T-cell (primary cell): ENCODE data around the gene LRRC8A. TPM values are rescaled to one million over a fixed set of nuclear protein-coding genes. Genes with fewer than 3 reads are reported as not detected.
"Not testable (repeated sequence)": the region's sequence is repeated elsewhere in the genome, so short reads cannot be mapped to it uniquely, and the experiment has no call there.

ENCODE experiments used
- ATAC-seq, 4 experiments: fragments of 200-7000 bp in 3 of 4; fragments of 150-1000 bp in 1 of 4; cut with Tn5 transposase; replicated peaks in 1 of 4; 1 replicate in 3 of 4; 2 replicates in 1 of 4; pipeline ENCODE4 v1.10.0; 2021; ENCODE audit warnings: moderate library complexity in 3 of 4, mild to moderate bottlenecking in 2 of 4, moderate number of reproducible peaks in 1 of 4
- CTCF ChIA-PET, 2 donors: fragments of 300-600 bp; sonication (Branson Sonifier 250); formaldehyde crosslinking; loops; one replicate each; lab custom pipeline; 2022; ENCODE audit warnings: antibody characterized with exemption in 2 of 2; lab: Charles Lee
- POLR2A ChIA-PET, 2 donors: fragments of 300-600 bp; sonication (Branson Sonifier 250); formaldehyde crosslinking; loops; one replicate each; lab custom pipeline; 2022; ENCODE audit warnings: antibody characterized with exemption in 2 of 2; lab: Charles Lee
- DNase-seq, 35 experiments: peaks; one replicate each; pipeline versions ENCODE4 v3.0.0 to v3.0.0-alpha.2; 2013 to 2023
- H3K27ac ChIP-seq: one replicate; pipeline ENCODE4 v1.5.1; 2013; ENCODE audit warnings: low read length
- H3K27me3 ChIP-seq, 2 experiments: replicated peaks in 1 of 2; 1 replicate in 1 of 2; 2 replicates in 1 of 2; pipeline versions ENCODE4 v1.6.1 to v1.7.0; 2013; ENCODE audit warnings: low read length in 1 of 2, mixed read lengths in 1 of 2; ENCODE audit not compliant: control insufficient read depth in 2 of 2, insufficient read depth in 2 of 2; ENCODE audit errors: extremely low read depth in 1 of 2
- H3K36me3 ChIP-seq, 2 donors: 1 replicate in 1 of 2; 2 replicates in 1 of 2; pipeline versions ENCODE4 v1.6.1 to v1.7.0; 2013; ENCODE audit warnings: low read length in 1 of 2; ENCODE audit not compliant: control insufficient read depth in 2 of 2, insufficient read depth in 1 of 2; ENCODE audit errors: extremely low read depth in 1 of 2
- H3K4me1 ChIP-seq, 2 experiments: 1 replicate in 1 of 2; 2 replicates in 1 of 2; pipeline versions ENCODE4 v1.6.1 to v1.7.0; 2013; ENCODE audit warnings: low read length in 2 of 2, mixed read lengths in 1 of 2; ENCODE audit not compliant: insufficient read depth in 2 of 2, control insufficient read depth in 1 of 2; ENCODE audit errors: extremely low read depth in 1 of 2
- H3K4me3 ChIP-seq, 2 donors: 1 replicate in 1 of 2; 2 replicates in 1 of 2; pipeline versions ENCODE4 v1.5.1 to v1.7.0; 2013; ENCODE audit warnings: mild to moderate bottlenecking in 2 of 2, low read length in 1 of 2, moderate library complexity in 1 of 2; ENCODE audit not compliant: control insufficient read depth in 1 of 2; ENCODE audit errors: extremely low read depth in 1 of 2
- H3K9me3 ChIP-seq: 2 replicates; pipeline ENCODE4 v1.7.0; 2013
- H3K27ac Mint-ChIP-seq, 2 donors: one replicate each; pipeline ENCODE4 v1.8.0; 2020 to 2021; ENCODE audit warnings: mild to moderate bottlenecking in 2 of 2, mixed read lengths in 2 of 2
- H3K27me3 Mint-ChIP-seq, 2 donors: one replicate each; pipeline ENCODE4 v1.8.0; 2021 to 2022; ENCODE audit warnings: mixed read lengths in 2 of 2
- H3K36me3 Mint-ChIP-seq: one replicate; pipeline ENCODE4 v1.8.0; 2021; ENCODE audit warnings: mixed read lengths
- H3K4me1 Mint-ChIP-seq, 3 donors: one replicate each; pipeline ENCODE4 v1.8.0; 2020 to 2022; ENCODE audit warnings: mixed read lengths in 3 of 3, mild to moderate bottlenecking in 1 of 3
- H3K4me3 Mint-ChIP-seq, 3 donors: one replicate each; pipeline ENCODE4 v1.8.0; 2020 to 2022; ENCODE audit warnings: mild to moderate bottlenecking in 3 of 3, mixed read lengths in 3 of 3, moderate library complexity in 3 of 3
- H3K9me3 Mint-ChIP-seq, 3 donors: one replicate each; pipeline ENCODE4 v1.8.0; 2020 to 2022; ENCODE audit warnings: mixed read lengths in 3 of 3
- WGBS: methylation state at CpG from one replicate; pipeline ENCODE4 v1.1.5; 2013; ENCODE audit warnings: missing lambda C conversion rate; ENCODE audit not compliant: insufficient coverage; 5-methylcytosine and 5-hydroxymethylcytosine counted together
- total RNA-seq, 35 experiments: library from RNA in 6 of 35; stranded (reverse) in 6 of 35; fragments of 120-200 nt in 1 of 35; gene quantifications; one replicate each; pipeline versions ENCODE4 v1.2.1 to v1.2.4 and lab custom pipeline; 2013 to 2026

Gene LRRC8A
- total RNA-seq, 5 donors from 2014 or later (not counting 1 experiment from before 2014, with no cell fraction given), result 30.7 to 34.3 (median 33.9) TPM

DNA sequence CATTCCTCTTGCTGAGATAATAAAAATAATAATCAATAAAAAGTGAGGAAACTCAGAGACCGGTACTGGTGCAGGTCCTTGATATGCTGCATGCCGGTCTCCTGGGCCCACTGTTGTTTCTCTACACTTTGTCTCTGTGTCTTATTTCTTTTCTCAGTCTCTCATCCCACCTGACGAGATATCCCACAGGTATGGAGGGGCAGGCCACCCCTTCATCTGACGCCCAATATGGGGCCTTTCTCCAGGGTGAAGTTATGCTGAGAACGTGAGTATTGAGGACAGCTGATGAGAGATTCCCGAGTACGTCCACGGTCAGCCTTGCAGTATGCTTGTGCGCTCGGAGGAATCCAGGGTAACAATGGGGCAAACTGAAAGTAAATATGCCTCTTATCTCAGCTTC lies 30.9 kb upstream of the LRRC8A start:
- H3K27me3 Mint-ChIP-seq, CTCF ChIA-PET: not testable (repeated sequence)
- no CpG with 5 or more reads among the region's 10 CpGs for WGBS

DNA sequence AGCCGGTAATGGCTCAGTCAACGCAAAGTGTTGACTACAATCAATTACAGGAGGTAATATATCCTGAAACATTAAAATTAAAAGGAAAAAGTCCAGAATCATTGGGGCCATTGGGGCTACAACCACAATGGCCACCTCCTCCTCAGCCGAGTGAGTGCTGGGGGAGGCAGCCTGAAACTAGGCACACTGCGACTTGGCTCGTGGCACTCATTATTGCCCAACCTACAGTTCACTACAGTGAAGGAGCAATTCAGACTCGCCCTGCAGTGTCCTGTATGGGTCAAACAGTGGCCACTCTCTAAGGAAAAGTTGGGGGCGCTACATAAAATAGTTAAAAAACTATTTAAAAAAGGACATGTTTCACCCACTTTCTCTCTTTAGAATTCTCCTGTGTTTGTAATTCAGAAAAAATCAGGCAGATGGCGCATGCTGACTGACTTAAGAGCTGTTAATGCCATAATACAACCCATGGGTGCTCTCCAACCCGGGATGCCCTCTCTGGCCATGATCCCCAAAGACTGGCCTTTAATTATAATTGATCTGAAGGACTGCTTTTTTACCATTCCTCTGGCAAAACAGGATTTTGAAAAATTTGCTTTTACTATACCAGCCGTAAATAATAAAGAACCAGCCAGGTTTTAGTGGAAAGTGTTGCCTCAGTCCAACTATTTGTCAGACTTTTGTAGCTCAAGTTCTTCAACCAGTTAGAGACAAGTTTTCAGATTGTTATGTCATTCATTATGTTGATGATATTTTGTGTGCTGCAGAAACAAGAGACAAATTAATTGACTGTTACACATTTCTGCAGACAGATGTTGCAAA lies 29.9 kb upstream of the LRRC8A start:
- POLR2A ChIA-PET, H3K4me3 Mint-ChIP-seq, H3K4me1 Mint-ChIP-seq, ATAC-seq, H3K4me3 ChIP-seq, H3K27me3 Mint-ChIP-seq, H3K27ac Mint-ChIP-seq, H3K36me3 ChIP-seq, H3K27ac ChIP-seq, H3K27me3 ChIP-seq, H3K4me1 ChIP-seq, H3K9me3 ChIP-seq: not testable (repeated sequence)
- WGBS, result 96% methylated on average over 4 of the region's 10 CpGs
- CTCF ChIA-PET, result interaction anchor here in 1 of 2 donors (0.6 kb wide), 1 partner anchor 42 kb away, joined by 3 read pairs; no protein-coding TSS in a partner anchor
- H3K9me3 Mint-ChIP-seq, result peaks cover 5 to 17% (median 12%) of the 10 kb centered on the region in 3 donors
- DNase-seq, result peak in 4 of 35 experiments; percentile 6 to 36 (median 16)
- H3K36me3 Mint-ChIP-seq, result peaks cover 26% of the 10 kb centered on the region

More for the DNA sequence above, 30.9 kb upstream of the LRRC8A start:
- H3K4me1 Mint-ChIP-seq, H3K36me3 ChIP-seq, H3K4me1 ChIP-seq, H3K4me3 ChIP-seq, H3K4me3 Mint-ChIP-seq, H3K9me3 ChIP-seq, DNase-seq, H3K27me3 ChIP-seq, ATAC-seq, H3K27ac ChIP-seq, POLR2A ChIA-PET, H3K27ac Mint-ChIP-seq: not testable (repeated sequence)
- Mint-ChIP-seq H3K36me3 (peaks cover 26% of the 10 kb centered on the region), H3K9me3 (peaks cover 5 to 17% (median 12%) of the 10 kb centered on the region in 3 donors)

DNA sequence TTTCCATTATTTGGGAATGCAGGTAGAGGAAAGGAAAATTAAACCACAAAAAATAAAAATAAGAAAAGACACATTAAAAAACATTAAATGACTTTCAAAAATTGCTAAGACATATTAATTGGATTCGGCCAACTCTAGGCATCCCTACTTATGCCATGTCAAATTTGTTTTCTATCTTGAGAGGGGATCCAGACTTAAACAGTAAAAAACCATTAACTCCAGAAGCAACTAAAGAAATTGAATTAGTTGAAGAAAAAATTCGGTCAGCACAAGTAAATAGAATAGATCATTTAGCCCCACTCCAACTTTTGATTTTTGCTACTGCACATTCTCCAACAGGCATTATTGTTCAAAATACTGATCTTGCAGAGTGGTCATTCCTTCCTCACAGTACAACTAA lies 29.3 kb upstream of the LRRC8A start:
- H3K4me1 ChIP-seq, H3K9me3 ChIP-seq, H3K27ac Mint-ChIP-seq, DNase-seq, H3K27me3 ChIP-seq, POLR2A ChIA-PET, H3K4me1 Mint-ChIP-seq, H3K36me3 ChIP-seq, H3K27ac ChIP-seq, ATAC-seq, H3K4me3 Mint-ChIP-seq, H3K27me3 Mint-ChIP-seq, H3K4me3 ChIP-seq: not testable (repeated sequence)
- CTCF ChIA-PET, result interaction anchor here in 1 of 2 donors (0.6 kb wide), 1 partner anchor 41 kb away, joined by 3 read pairs; no protein-coding TSS in a partner anchor
- WGBS, result no CpG with 5 or more reads among the region's 2 CpGs
- peaks cover 25% of the 10 kb centered on the region for H3K36me3 Mint-ChIP-seq
- peaks cover 5 to 17% (median 12%) of the 10 kb centered on the region in 3 donors for H3K9me3 Mint-ChIP-seq

DNA sequence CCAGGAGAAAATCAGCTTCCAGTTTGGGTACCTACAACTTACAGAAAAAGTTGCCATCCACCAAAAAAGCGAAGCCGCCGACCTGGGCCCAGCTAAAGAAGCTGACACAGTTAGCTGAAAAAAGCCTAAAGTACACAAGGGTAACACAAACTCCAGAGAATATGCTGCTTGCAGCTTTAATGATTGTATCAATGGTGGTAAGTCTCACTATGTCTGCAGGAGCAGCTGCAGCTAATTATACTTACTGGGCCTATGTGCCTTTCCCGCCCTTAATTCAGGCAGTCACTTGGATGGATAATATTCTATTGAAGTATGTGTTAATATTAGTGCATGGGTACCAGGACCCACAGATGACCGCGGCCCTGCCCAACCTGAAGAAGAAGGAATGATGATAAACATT lies 27.5 kb upstream of the LRRC8A start:
- H3K4me3 ChIP-seq, H3K27ac ChIP-seq, H3K4me1 ChIP-seq, POLR2A ChIA-PET, H3K27ac Mint-ChIP-seq, DNase-seq, H3K36me3 ChIP-seq, ATAC-seq, H3K4me1 Mint-ChIP-seq, H3K9me3 ChIP-seq, H3K27me3 ChIP-seq, H3K4me3 Mint-ChIP-seq, H3K27me3 Mint-ChIP-seq: not testable (repeated sequence)
- peaks cover 17% of the 10 kb centered on the region for H3K36me3 Mint-ChIP-seq
- WGBS, result 100% methylated on average over 1 of the region's 6 CpGs
- CTCF ChIA-PET, result interaction anchor here in 1 of 2 donors (0.7 kb wide), 1 partner anchor 307 kb away, joined by 4 read pairs; no protein-coding TSS in a partner anchor
- peaks cover 5 to 17% (median 12%) of the 10 kb centered on the region in 3 donors for H3K9me3 Mint-ChIP-seq

DNA sequence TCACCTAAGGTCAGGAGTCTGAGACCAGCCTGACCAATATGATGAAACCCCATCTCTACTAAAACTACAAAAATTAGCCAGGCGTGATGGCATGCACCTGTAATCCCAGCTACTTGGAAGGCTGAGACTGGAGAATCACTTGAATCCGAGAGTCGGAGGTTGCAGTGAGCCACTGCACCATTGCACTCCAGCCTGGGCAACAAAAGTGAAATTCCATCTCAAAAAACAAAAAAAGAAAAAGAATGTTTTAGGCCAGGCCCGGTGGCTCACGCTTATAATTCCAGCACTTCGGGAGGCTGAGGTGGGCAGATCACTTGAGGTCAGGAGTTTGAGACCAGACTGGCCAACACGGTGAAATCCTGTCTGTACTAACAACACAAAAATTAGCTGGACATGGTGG lies 23.5 kb upstream of the LRRC8A start:
- H3K4me1 Mint-ChIP-seq, H3K27ac Mint-ChIP-seq, H3K9me3 ChIP-seq, H3K9me3 Mint-ChIP-seq, H3K36me3 ChIP-seq, H3K27ac ChIP-seq, H3K4me1 ChIP-seq, H3K4me3 Mint-ChIP-seq, H3K4me3 ChIP-seq, H3K36me3 Mint-ChIP-seq, ATAC-seq, POLR2A ChIA-PET, H3K27me3 ChIP-seq, DNase-seq, H3K27me3 Mint-ChIP-seq: not testable (repeated sequence)
- CTCF ChIA-PET, result interaction anchor here in 1 of 2 donors (0.7 kb wide), 2 partner anchors 10 to 76 kb away, joined by 6 to 8 read pairs; no protein-coding TSS in a partner anchor
- 100% methylated on average over 2 of the region's 7 CpGs for WGBS

DNA sequence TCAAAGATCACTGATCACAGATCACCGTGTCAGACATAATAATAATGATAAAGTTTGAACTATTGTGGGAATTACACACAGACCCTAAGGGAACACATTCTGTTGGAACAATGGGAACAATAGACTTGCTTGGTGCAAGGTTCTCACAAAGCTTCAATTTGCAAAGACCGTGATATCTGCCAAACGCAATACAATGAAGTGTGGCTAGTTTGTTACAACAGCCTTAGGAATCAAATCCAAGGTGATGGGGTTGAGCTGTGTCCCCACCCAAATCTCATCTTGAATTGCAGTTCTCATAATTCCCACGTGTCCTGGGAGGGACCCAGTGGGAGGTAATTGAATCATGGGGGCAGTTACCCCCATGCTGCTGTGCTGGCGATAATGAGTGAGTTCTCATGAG lies 21.0 kb upstream of the LRRC8A start:
- Mint-ChIP-seq H3K9me3 (no peaks in the 10 kb centered on the region), H3K27ac (no peak overlapping the region), H3K27me3 (no peaks in the 10 kb centered on the region), H3K36me3 (no peaks in the 10 kb centered on the region), H3K4me1 (peaks cover 4 to 10% (median 6%) of the 10 kb centered on the region in 3 donors), H3K4me3 (no peak overlapping the region)
- ATAC-seq (no peak), DNase-seq (no peak)
- Histone ChIP-seq H3K36me3 (no peaks in the 10 kb centered on the region), H3K4me1 (peaks cover 2 to 6% of the 10 kb centered on the region in 2 experiments), H3K9me3 (no peaks in the 10 kb centered on the region), H3K27me3 (no peaks in the 10 kb centered on the region), H3K27ac (no peak overlapping the region), H3K4me3 (no peak overlapping the region)
- ChIA-PET CTCF (interaction anchor here (1.7 to 3.2 kb wide), 2 partner anchors 67 kb away, joined by 9 to 18 read pairs; no protein-coding TSS in a partner anchor), POLR2A (no interaction called here)
- WGBS, result no CpG with 5 or more reads among the region's 5 CpGs
